Measurements from ENCODE around the gene CELF2. TPM values are rescaled to one million over a fixed set of nuclear protein-coding genes. Genes with fewer than 3 reads are reported as not detected.

CELF2 gene
- total and polyA plus RNA-seq, 4 donors, result 43.3 to 65.6 (median 50.1) TPM

GRCh38 chr10:11282661-11283060 is 265.0 kb downstream of the CELF2 start:
- no peaks in the 10 kb centered on the region for H3K27me3 ChIP-seq (ENCODE audit: control insufficient read depth, insufficient read depth, low read length)
- no peak overlapping the region for H3K27ac ChIP-seq (ENCODE audit: low read depth, low read length)
- peaks cover 6% of the 10 kb centered on the region for H3K4me1 ChIP-seq (ENCODE audit: control insufficient read depth, insufficient read depth, low read length)
- peaks cover 49% of the 10 kb centered on the region for H3K36me3 ChIP-seq (ENCODE audit: control insufficient read depth, insufficient read depth, low read length)
- DNase-seq (ENCODE audit: low read depth in 4 of 6, low spot score in 6 of 6), result no peak
- WGBS (ENCODE audit: insufficient coverage), result 96% methylated on average over 8 of the region's 8 CpGs
- no peaks in the 10 kb centered on the region for H3K9me3 ChIP-seq (ENCODE audit: control insufficient read depth, insufficient read depth, low read length)
- H3K4me3 ChIP-seq (ENCODE audit: low read depth, low read length), result no peak overlapping the region

- Histone ChIP-seq H3K27me3 (ENCODE audit: control insufficient read depth, insufficient read depth, low read length) (no peaks in the 10 kb centered on the region), H3K4me1 (ENCODE audit: control insufficient read depth, insufficient read depth, low read length) (peaks cover 9% of the 10 kb centered on the region), H3K4me3 (ENCODE audit: low read depth, low read length) (no peak overlapping the region), H3K36me3 (ENCODE audit: control insufficient read depth, insufficient read depth, low read length) (peaks cover 48% of the 10 kb centered on the region), H3K27ac (ENCODE audit: low read depth, low read length) (no peak overlapping the region), H3K9me3 (ENCODE audit: control insufficient read depth, insufficient read depth, low read length) (no peaks in the 10 kb centered on the region)
- DNase-seq (ENCODE audit: low read depth in 4 of 6, low spot score in 6 of 6), result no peak
- 97% methylated on average over 6 of the region's 7 CpGs for WGBS (ENCODE audit: insufficient coverage)
Measured at GRCh38 chr10:11284291-11285085, 266.8 kb downstream of the CELF2 start.

- 93% methylated on average over 2 of the region's 4 CpGs for WGBS (ENCODE audit: insufficient coverage)
- Histone ChIP-seq H3K9me3 (ENCODE audit: control insufficient read depth, insufficient read depth, low read length) (no peaks in the 10 kb centered on the region), H3K27me3 (ENCODE audit: control insufficient read depth, insufficient read depth, low read length) (no peaks in the 10 kb centered on the region), H3K36me3 (ENCODE audit: control insufficient read depth, insufficient read depth, low read length) (peaks cover 47% of the 10 kb centered on the region), H3K27ac (ENCODE audit: low read depth, low read length) (no peak overlapping the region), H3K4me3 (ENCODE audit: low read depth, low read length) (no peak overlapping the region), H3K4me1 (ENCODE audit: control insufficient read depth, insufficient read depth, low read length) (peaks cover 9% of the 10 kb centered on the region)
- DNase-seq (ENCODE audit: low read depth in 4 of 6, low spot score in 6 of 6), result no peak
Measured at GRCh38 chr10:11285171-11285570, 267.5 kb downstream of the CELF2 start.

GRCh38 chr10:11286261-11286852 is 268.7 kb downstream of the CELF2 start:
- peaks cover 9% of the 10 kb centered on the region for H3K4me1 ChIP-seq (ENCODE audit: control insufficient read depth, insufficient read depth, low read length)
- DNase-seq (ENCODE audit: low read depth in 4 of 6, low spot score in 6 of 6), result no peak
- no peaks in the 10 kb centered on the region for H3K27me3 ChIP-seq (ENCODE audit: control insufficient read depth, insufficient read depth, low read length)
- no peak overlapping the region for H3K27ac ChIP-seq (ENCODE audit: low read depth, low read length)
- H3K36me3 ChIP-seq (ENCODE audit: control insufficient read depth, insufficient read depth, low read length), result peaks cover 40% of the 10 kb centered on the region
- WGBS (ENCODE audit: insufficient coverage), result 88% methylated on average over 3 of the region's 7 CpGs
- no peak overlapping the region for H3K4me3 ChIP-seq (ENCODE audit: low read depth, low read length)
- H3K9me3 ChIP-seq (ENCODE audit: control insufficient read depth, insufficient read depth, low read length), result no peaks in the 10 kb centered on the region

GRCh38 chr10:11288302-11288701 is 270.6 kb downstream of the CELF2 start:
- no peak for DNase-seq (ENCODE audit: low read depth in 4 of 6, low spot score in 6 of 6)
- 93% methylated on average over 9 of the region's 13 CpGs for WGBS (ENCODE audit: insufficient coverage)
- H3K27me3 ChIP-seq (ENCODE audit: control insufficient read depth, insufficient read depth, low read length), result no peaks in the 10 kb centered on the region
- H3K9me3 ChIP-seq (ENCODE audit: control insufficient read depth, insufficient read depth, low read length), result no peaks in the 10 kb centered on the region
- H3K27ac ChIP-seq (ENCODE audit: low read depth, low read length), result no peak overlapping the region
- peaks cover 9% of the 10 kb centered on the region for H3K4me1 ChIP-seq (ENCODE audit: control insufficient read depth, insufficient read depth, low read length)
- no peak overlapping the region for H3K4me3 ChIP-seq (ENCODE audit: low read depth, low read length)
- peaks cover 38% of the 10 kb centered on the region for H3K36me3 ChIP-seq (ENCODE audit: control insufficient read depth, insufficient read depth, low read length)

GRCh38 chr10:11290156-11290890 is 272.7 kb downstream of the CELF2 start:
- H3K27me3 ChIP-seq (ENCODE audit: control insufficient read depth, insufficient read depth, low read length), result no peaks in the 10 kb centered on the region
- H3K4me3 ChIP-seq (ENCODE audit: low read depth, low read length), result no peak overlapping the region
- DNase-seq (ENCODE audit: low read depth in 4 of 6, low spot score in 6 of 6), result no peak
- H3K27ac ChIP-seq (ENCODE audit: low read depth, low read length), result no peak overlapping the region
- H3K36me3 ChIP-seq (ENCODE audit: control insufficient read depth, insufficient read depth, low read length), result peaks cover 40% of the 10 kb centered on the region
- 97% methylated on average over 17 of the region's 24 CpGs for WGBS (ENCODE audit: insufficient coverage)
- H3K4me1 ChIP-seq (ENCODE audit: control insufficient read depth, insufficient read depth, low read length), result peaks cover 9% of the 10 kb centered on the region
- H3K9me3 ChIP-seq (ENCODE audit: control insufficient read depth, insufficient read depth, low read length), result no peaks in the 10 kb centered on the region

GRCh38 chr10:11292576-11293302 is 275.1 kb downstream of the CELF2 start:
- DNase-seq (ENCODE audit: low read depth in 4 of 6, low spot score in 6 of 6), result no peak
- Histone ChIP-seq H3K9me3 (ENCODE audit: control insufficient read depth, insufficient read depth, low read length) (no peaks in the 10 kb centered on the region), H3K4me3 (ENCODE audit: low read depth, low read length) (no peak overlapping the region), H3K27me3 (ENCODE audit: control insufficient read depth, insufficient read depth, low read length) (no peaks in the 10 kb centered on the region), H3K4me1 (ENCODE audit: control insufficient read depth, insufficient read depth, low read length) (peaks cover 11% of the 10 kb centered on the region), H3K27ac (ENCODE audit: low read depth, low read length) (no peak overlapping the region), H3K36me3 (ENCODE audit: control insufficient read depth, insufficient read depth, low read length) (peaks cover 40% of the 10 kb centered on the region)
- WGBS (ENCODE audit: insufficient coverage), result 97% methylated on average over 6 of the region's 14 CpGs

- no peak overlapping the region for H3K4me3 ChIP-seq (ENCODE audit: low read depth, low read length)
- 97% methylated on average over 5 of the region's 7 CpGs for WGBS (ENCODE audit: insufficient coverage)
- H3K4me1 ChIP-seq (ENCODE audit: control insufficient read depth, insufficient read depth, low read length), result peaks cover 11% of the 10 kb centered on the region
- no peaks in the 10 kb centered on the region for H3K27me3 ChIP-seq (ENCODE audit: control insufficient read depth, insufficient read depth, low read length)
- H3K9me3 ChIP-seq (ENCODE audit: control insufficient read depth, insufficient read depth, low read length), result no peaks in the 10 kb centered on the region
- no peak for DNase-seq (ENCODE audit: low read depth in 4 of 6, low spot score in 6 of 6)
- H3K27ac ChIP-seq (ENCODE audit: low read depth, low read length), result no peak overlapping the region
- peaks cover 42% of the 10 kb centered on the region for H3K36me3 ChIP-seq (ENCODE audit: control insufficient read depth, insufficient read depth, low read length)
Measured at GRCh38 chr10:11293332-11293731, 275.7 kb downstream of the CELF2 start.

GRCh38 chr10:11294831-11295450 is 277.3 kb downstream of the CELF2 start:
- Histone ChIP-seq H3K36me3 (ENCODE audit: control insufficient read depth, insufficient read depth, low read length) (peaks cover 47% of the 10 kb centered on the region), H3K27ac (ENCODE audit: low read depth, low read length) (no peak overlapping the region), H3K9me3 (ENCODE audit: control insufficient read depth, insufficient read depth, low read length) (no peaks in the 10 kb centered on the region), H3K27me3 (ENCODE audit: control insufficient read depth, insufficient read depth, low read length) (no peaks in the 10 kb centered on the region), H3K4me1 (ENCODE audit: control insufficient read depth, insufficient read depth, low read length) (peaks cover 9% of the 10 kb centered on the region), H3K4me3 (ENCODE audit: low read depth, low read length) (no peak overlapping the region)
- peak in 1 of 6 donors; percentile 62 for DNase-seq (ENCODE audit: low read depth in 4 of 6, low spot score in 6 of 6)
- WGBS (ENCODE audit: insufficient coverage), result 89% methylated on average over 3 of the region's 6 CpGs

Data from spinal cord (tissue), 10 donors.